RCC 7860 (cell line): ENCODE measurements around the gene FAM53B.
"Not testable (repeated sequence)": the region's sequence is repeated elsewhere in the genome, so short reads cannot be mapped to it uniquely, and the experiment has no call there.

Experiments used
- DNase-seq: peaks from one replicate; pipeline ENCODE4 v3.0.0-alpha.2; 2015; ENCODE audit warnings: low spot score
- FAIRE-seq: peaks from 2 replicates; lab custom pipeline; 2012; peaks lifted over from hg19 to GRCh38; lab: Jason Lieb, UNC

The FAM53B gene

GRCh38 chr10:124744102-124745050, at the start of gene FAM53B:
Gene FAM53B, minus strand, starts transcription at chr10:124744378. Its CDS starts 37,665 bp downstream, at chr10:124706713.
- FAIRE-seq (no peak), DNase-seq (peak; percentile 65)

DNA sequence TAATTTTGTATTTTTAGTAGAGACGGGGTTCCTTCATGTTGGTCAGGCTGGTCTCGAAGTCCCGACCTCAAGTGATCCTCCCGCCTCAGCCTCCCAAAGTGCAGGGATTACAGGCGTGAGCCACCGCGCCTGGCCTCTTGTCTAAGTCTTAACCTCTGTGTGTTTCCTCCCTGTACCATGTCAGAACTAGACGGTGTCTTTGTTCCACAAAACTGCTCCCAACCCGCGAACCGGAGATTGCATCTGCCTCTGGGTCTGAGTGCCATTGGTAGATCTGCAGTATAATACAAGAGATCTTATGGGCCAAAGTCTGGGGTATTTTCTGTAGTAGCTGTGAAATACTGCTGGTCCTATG, 48.8 kb upstream of the FAM53B start:
- no peak for FAIRE-seq

GRCh38 chr10:124791547-124792348, 47.6 kb upstream of the FAM53B start, which contains the start of gene EEF1AKMT2:
Gene EEF1AKMT2, minus strand, starts transcription at chr10:124791887. Its CDS starts 54 bp downstream, at chr10:124791833.
- DNase-seq, result peak; percentile 69
- no peak for FAIRE-seq

More for the DNA sequence above, 48.8 kb upstream of the FAM53B start:
- no peak for DNase-seq

DNA sequence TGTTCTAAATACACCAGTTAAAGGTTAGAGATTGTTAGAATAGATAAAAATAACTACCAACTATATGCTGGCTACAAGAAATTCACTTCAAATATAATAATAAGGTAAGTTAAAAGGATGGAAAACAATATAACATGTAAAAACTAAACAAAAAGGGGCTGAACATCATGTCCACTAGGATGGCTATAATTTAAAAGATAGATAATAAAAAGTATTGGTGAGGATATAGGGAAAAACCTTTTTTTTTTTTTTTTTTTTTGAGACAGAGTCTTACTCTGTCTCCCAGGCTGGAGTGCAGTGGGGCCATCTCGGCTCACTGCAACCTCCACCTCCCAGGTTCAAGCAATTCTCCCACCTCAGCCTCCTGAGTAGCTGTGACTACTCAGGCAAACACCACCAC, 38.7 kb upstream of the FAM53B start:
- FAIRE-seq, DNase-seq: not testable (repeated sequence)

- no peak for DNase-seq
- FAIRE-seq, result no peak
Measured at GRCh38 chr10:124768791-124769190, 24.6 kb upstream of the FAM53B start.

- FAIRE-seq (no peak), DNase-seq (no peak)
Measured at GRCh38 chr10:124765256-124765655, 21.1 kb upstream of the FAM53B start.

- no peak for FAIRE-seq
- DNase-seq, result no peak
Measured at GRCh38 chr10:124763267-124763666, 19.1 kb upstream of the FAM53B start.

- FAIRE-seq (no peak), DNase-seq (no peak)
Measured at GRCh38 chr10:124762281-124762680, 18.1 kb upstream of the FAM53B start.

- FAIRE-seq (no peak), DNase-seq (no peak)
Measured at GRCh38 chr10:124756156-124756903, 12.2 kb upstream of the FAM53B start.

GRCh38 chr10:124755581-124755980, 11.4 kb upstream of the FAM53B start:
- DNase-seq (no peak), FAIRE-seq (no peak)

DNA sequence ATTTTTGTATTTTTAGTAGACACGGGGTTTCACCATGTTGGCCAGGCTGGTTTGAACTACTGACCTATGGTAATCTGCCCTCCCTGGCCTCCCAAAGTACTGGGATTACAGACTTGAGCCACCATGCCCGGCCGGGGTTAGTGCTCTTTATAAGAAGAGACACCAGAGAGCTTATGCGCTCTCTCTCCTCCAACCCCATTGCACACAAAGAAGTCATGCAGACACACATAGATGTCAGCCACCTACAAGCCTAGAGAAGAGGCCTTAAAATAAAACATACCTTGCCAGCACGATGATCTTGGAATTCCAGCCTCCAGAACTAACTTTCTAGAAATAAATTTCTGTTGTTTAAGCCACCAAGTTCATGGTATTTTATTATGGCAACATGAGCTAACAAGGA, 10.0 kb upstream of the FAM53B start:
- FAIRE-seq, result no peak
- no peak for DNase-seq

GRCh38 chr10:124748953-124749645, 4.9 kb upstream of the FAM53B start:
- no peak for FAIRE-seq
- no peak for DNase-seq

GRCh38 chr10:124748166-124748565, 4.0 kb upstream of the FAM53B start:
- DNase-seq (no peak), FAIRE-seq (no peak)

DNA sequence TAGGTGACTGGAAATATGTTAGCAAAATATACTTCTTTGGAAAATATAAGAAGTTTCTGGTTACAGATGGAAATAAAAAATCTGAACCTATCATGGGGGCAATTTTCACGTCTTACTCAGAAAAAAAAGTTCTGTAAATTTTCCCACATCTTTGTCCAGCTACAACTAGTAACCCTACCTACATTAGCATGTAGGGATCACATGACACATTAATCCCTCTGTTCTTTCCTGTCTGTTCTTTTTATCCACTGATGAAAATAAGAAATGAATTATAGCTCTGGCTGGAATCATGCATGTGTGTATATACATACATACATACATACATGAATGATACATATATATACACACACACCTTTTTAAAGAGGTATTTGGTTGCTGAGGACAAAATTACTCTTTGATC, 3.6 kb upstream of the FAM53B start:
- DNase-seq, result no peak
- no peak for FAIRE-seq

- DNase-seq (no peak), FAIRE-seq (no peak)
Measured at GRCh38 chr10:124746992-124747391, 2.8 kb upstream of the FAM53B start.

DNA sequence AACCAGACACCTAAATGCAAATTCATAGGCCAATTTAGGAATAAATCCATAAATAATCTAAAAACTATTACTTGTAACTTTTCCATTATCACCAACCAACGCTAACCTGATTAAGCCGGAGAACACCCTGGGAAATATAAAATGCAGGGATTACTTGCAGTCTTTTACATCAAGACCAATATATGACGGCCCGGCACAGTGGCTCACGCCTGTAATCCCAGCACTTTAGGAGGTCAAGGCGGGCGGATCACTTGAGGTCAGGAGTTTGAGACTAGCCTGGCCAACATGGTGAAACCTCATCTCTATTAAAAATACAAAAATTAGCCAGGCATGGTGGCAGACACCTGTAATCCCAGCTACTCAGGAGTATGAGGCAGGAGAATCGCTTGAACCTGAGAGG, 2.3 kb upstream of the FAM53B start:
- DNase-seq, FAIRE-seq: not testable (repeated sequence)

- DNase-seq (no peak), FAIRE-seq (peak; percentile 33)
Measured at GRCh38 chr10:124745673-124746072, 1.5 kb upstream of the FAM53B start.

- FAIRE-seq, result no peak
- DNase-seq, result no peak
Measured at GRCh38 chr10:124745252-124745651, 1.1 kb upstream of the FAM53B start.

GRCh38 chr10:124743191-124744101, 732 bp downstream of the FAM53B start:
- FAIRE-seq, result no peak
- DNase-seq, result no peak
